RWPE1 (cell line): ENCODE measurements around the gene LGALS3BP.
"Not testable (repeated sequence)": the region's sequence is repeated elsewhere in the genome, so short reads cannot be mapped to it uniquely, and the experiment has no call there.

Source experiments
- CTCF ChIA-PET: fragments of 350-600 bp; sonication (Branson Sonifier 250); formaldehyde crosslinking; extraction: SDS; loops from one replicate; lab custom pipeline; 2021; lab: Yijun Ruan, JAX
- POLR2A ChIA-PET: fragments of 400-600 bp; formaldehyde crosslinking; extraction: SDS; loops from one replicate; lab custom pipeline; 2020; ENCODE audit warnings: antibody characterized with exemption; ENCODE audit not compliant: low non-redundant PET; lab: Yijun Ruan, JAX
- DNase-seq: peaks from one replicate; pipeline ENCODE4 v3.0.0; 2012; ENCODE audit warnings: low spot score
- H3K27ac ChIP-seq: fragments of 450-650 bp; 2 replicates; pipeline ENCODE4 v1.5.1; 2017
- CTCF ChIP-seq: fragments of 450-650 bp; conservative IDR thresholded peaks from 2 replicates; pipeline ENCODE4 v1.5.1; 2017; ENCODE audit warnings: low read depth, mild to moderate bottlenecking

The LGALS3BP gene

GRCh38 chr17:79026376-79027273, 46.9 kb upstream of the LGALS3BP start:
- POLR2A ChIA-PET: interaction anchor here (1.2 kb wide), 1 partner anchor 10 kb away, joined by 3 read pairs; no protein-coding TSS in a partner anchor
- H3K27ac ChIP-seq: peak overlapping the region; percentile 83

GRCh38 chr17:79024901-79025737, 45.4 kb upstream of the LGALS3BP start:
- POLR2A ChIA-PET: interaction anchor here (1.2 kb wide), 1 partner anchor 11 kb away, joined by 3 read pairs; no protein-coding TSS in a partner anchor
- CTCF ChIA-PET: interaction anchor here (0.6 to 1.0 kb wide), 3 partner anchors 16 to 206 kb away, joined by 3 to 4 read pairs (median 4); no protein-coding TSS in a partner anchor
- no peak for DNase-seq
- TF ChIP-seq CTCF: no peak
- H3K27ac ChIP-seq: peak overlapping the region; percentile 83; the same call in 1 of the 2 replicates

More at GRCh38 chr17:79026376-79027273, 46.9 kb upstream of the LGALS3BP start:
- CTCF ChIA-PET: interaction anchor here (1.0 kb wide), 1 partner anchor 19 kb away, joined by 4 read pairs; no protein-coding TSS in a partner anchor
- DNase-seq: peak; percentile 90
- TF ChIP-seq CTCF: no peak

- CTCF ChIA-PET: no interaction called here
- peak; percentile 59 for TF ChIP-seq CTCF
- peak; percentile 50 for DNase-seq
- POLR2A ChIA-PET: no interaction called here
- peak within 1 kb of the TSS; percentile 83; the same call in 1 of the 2 replicates for H3K27ac ChIP-seq
Measured at GRCh38 chr17:79023886-79024771, 44.4 kb upstream of the LGALS3BP start, which contains the start of gene C1QTNF1. TSS of gene C1QTNF1 (plus strand) at chr17:79024169. CDS start at chr17:79043969, 19,800 bp downstream.

- POLR2A ChIA-PET: no interaction called here
- CTCF ChIA-PET: interaction anchor here (0.7 kb wide), 1 partner anchor 19 kb away, joined by 3 read pairs; no protein-coding TSS in a partner anchor
- no peak for TF ChIP-seq CTCF
- no peak overlapping the region for H3K27ac ChIP-seq
- DNase-seq: no peak
Measured at GRCh38 chr17:79023180-79023705, 43.5 kb upstream of the LGALS3BP start.

- no peak overlapping the region for H3K27ac ChIP-seq
- no peak for TF ChIP-seq CTCF
- CTCF ChIA-PET: interaction anchor here (0.7 to 3.1 kb wide), 3 partner anchors 14 to 160 kb away, joined by 4 to 18 read pairs (median 5); no protein-coding TSS in a partner anchor
- no peak for DNase-seq
- POLR2A ChIA-PET: no interaction called here
Measured at GRCh38 chr17:79022507-79022991, 42.8 kb upstream of the LGALS3BP start.

GRCh38 chr17:79021929-79022328, 42.2 kb upstream of the LGALS3BP start:
- CTCF ChIA-PET: interaction anchor here (0.5 to 3.1 kb wide), 6 partner anchors 13 to 160 kb away, joined by 3 to 18 read pairs (median 6); no protein-coding TSS in a partner anchor
- POLR2A ChIA-PET, DNase-seq, H3K27ac ChIP-seq: not testable (repeated sequence)
